HG03354 (cell line): ENCODE data around the gene SYNGR2.
A peak's percentile ranks its signal among the peaks of the same experiment; 100 is the strongest.

ENCODE experiments used
- ATAC-seq: cut with Tn5 transposase; IDR thresholded peaks from one replicate; pipeline ENCODE4 v1.9.1; 2021; ENCODE audit warnings: mild to moderate bottlenecking; ENCODE audit not compliant: unreplicated experiment, poor library complexity, severe bottlenecking

Gene SYNGR2

GRCh38 chr17:78142119-78142861 lies 26.1 kb upstream of the SYNGR2 start:
- no peak for ATAC-seq

- no peak for ATAC-seq
Observed at GRCh38 chr17:78143214-78144146, 24.9 kb upstream of the SYNGR2 start.

GRCh38 chr17:78144147-78144719 lies 24.1 kb upstream of the SYNGR2 start:
- ATAC-seq: no peak

GRCh38 chr17:78144736-78145641 lies 23.4 kb upstream of the SYNGR2 start:
- ATAC-seq: no peak

- no peak for ATAC-seq
Observed at GRCh38 chr17:78146471-78146869, 21.9 kb upstream of the SYNGR2 start.

GRCh38 chr17:78146881-78147280 lies 21.5 kb upstream of the SYNGR2 start:
- ATAC-seq: no peak

GRCh38 chr17:78147315-78147998 lies 20.9 kb upstream of the SYNGR2 start:
- ATAC-seq: peak; percentile 46

- ATAC-seq: no peak
Observed at GRCh38 chr17:78148286-78149016, 19.9 kb upstream of the SYNGR2 start.

- ATAC-seq: no peak
Observed at GRCh38 chr17:78151514-78152008, 16.8 kb upstream of the SYNGR2 start.

GRCh38 chr17:78154903-78155811 lies 13.2 kb upstream of the SYNGR2 start:
- peak; percentile 76 for ATAC-seq

- no peak for ATAC-seq
Observed at GRCh38 chr17:78159575-78160158, 8.7 kb upstream of the SYNGR2 start.

GRCh38 chr17:78163881-78164747 lies 4.3 kb upstream of the SYNGR2 start:
- ATAC-seq: no peak

GRCh38 chr17:78164748-78165607 lies 3.4 kb upstream of the SYNGR2 start:
- ATAC-seq: no peak

- no peak for ATAC-seq
Observed at GRCh38 chr17:78166416-78166815, 2.0 kb upstream of the SYNGR2 start.
